Calu3 (cell line): ENCODE data around the gene WDFY4. TPM values are rescaled to one million over a fixed set of nuclear protein-coding genes. Genes with fewer than 3 reads are reported as not detected.

Experiments
- BruUV-seq: library from RNA; stranded (reverse); fragments of 400-500 nt; replicated peaks from 2 replicates; lab custom pipeline; 2021; lab: Mats Ljungman, UMichigan
- CTCF ChIA-PET: fragments of 300-600 bp; sonication (Branson Sonifier 250); formaldehyde crosslinking; loops from one replicate; lab custom pipeline; 2022; ENCODE audit warnings: antibody characterized with exemption; lab: Charles Lee
- DNase-seq: peaks from one replicate; pipeline ENCODE4 v3.0.0; 2022
- H3K27ac Mint-ChIP-seq: one replicate; pipeline ENCODE4 v1.8.0; 2022; ENCODE audit warnings: mixed read lengths; ENCODE audit not compliant: unreplicated experiment
- H3K27me3 Mint-ChIP-seq: one replicate; pipeline ENCODE4 v1.8.0; 2022; ENCODE audit warnings: mixed read lengths; ENCODE audit not compliant: unreplicated experiment
- H3K36me3 Mint-ChIP-seq: one replicate; pipeline ENCODE4 v1.8.0; 2022; ENCODE audit warnings: mild to moderate bottlenecking, moderate library complexity, mixed read lengths; ENCODE audit not compliant: insufficient read depth, unreplicated experiment
- H3K4me1 Mint-ChIP-seq: one replicate; pipeline ENCODE4 v1.8.0; 2022; ENCODE audit warnings: mild to moderate bottlenecking, low read depth, mixed read lengths; ENCODE audit not compliant: unreplicated experiment
- H3K4me3 Mint-ChIP-seq: one replicate; pipeline ENCODE4 v1.8.0; 2022; ENCODE audit warnings: mild to moderate bottlenecking, low read depth, moderate library complexity, mixed read lengths; ENCODE audit not compliant: unreplicated experiment
- H3K9me3 Mint-ChIP-seq: one replicate; pipeline ENCODE4 v1.8.0; 2022; ENCODE audit warnings: low read depth, mixed read lengths; ENCODE audit not compliant: unreplicated experiment
- intact Hi-C: fragments of 100-400 bp; cut with micrococcal nuclease; formaldehyde crosslinking; loops from one replicate; pipeline ENCODE4 v1.10.0; 2022; ENCODE audit not compliant: unreplicated experiment
- total RNA-seq: library from RNA; stranded (reverse); gene quantifications from 2 replicates; pipeline ENCODE4 v1.2.3, GENCODE V29; 2022
- TF ChIP-seq, protein P1 (sequence below): fragments of 200-600 bp; IDR thresholded peaks from one replicate; pipeline ENCODE4 v1.8.0; 2022; ENCODE audit warnings: antibody characterized with exemption; ENCODE audit not compliant: unreplicated experiment

Gene WDFY4
- total RNA-seq, 1 experiment from 2014 or later = not detected

GRCh38 chr10:48751730-48752129, 67.1 kb downstream of the WDFY4 start:
- Mint-ChIP-seq H3K9me3 (no peaks in the 10 kb centered on the region), H3K27me3 (peaks cover 46% of the 10 kb centered on the region), H3K36me3 (no peaks in the 10 kb centered on the region), H3K4me1 (no peaks in the 10 kb centered on the region), H3K27ac (no peak overlapping the region), H3K4me3 (no peak overlapping the region)
- no peak for DNase-seq
- intact Hi-C loops = loop anchor here (5.0 kb wide), 1 partner anchor 76 kb away; no protein-coding TSS in a partner anchor
- CTCF ChIA-PET = no interaction called here
- TF ChIP-seq, protein P1, sequence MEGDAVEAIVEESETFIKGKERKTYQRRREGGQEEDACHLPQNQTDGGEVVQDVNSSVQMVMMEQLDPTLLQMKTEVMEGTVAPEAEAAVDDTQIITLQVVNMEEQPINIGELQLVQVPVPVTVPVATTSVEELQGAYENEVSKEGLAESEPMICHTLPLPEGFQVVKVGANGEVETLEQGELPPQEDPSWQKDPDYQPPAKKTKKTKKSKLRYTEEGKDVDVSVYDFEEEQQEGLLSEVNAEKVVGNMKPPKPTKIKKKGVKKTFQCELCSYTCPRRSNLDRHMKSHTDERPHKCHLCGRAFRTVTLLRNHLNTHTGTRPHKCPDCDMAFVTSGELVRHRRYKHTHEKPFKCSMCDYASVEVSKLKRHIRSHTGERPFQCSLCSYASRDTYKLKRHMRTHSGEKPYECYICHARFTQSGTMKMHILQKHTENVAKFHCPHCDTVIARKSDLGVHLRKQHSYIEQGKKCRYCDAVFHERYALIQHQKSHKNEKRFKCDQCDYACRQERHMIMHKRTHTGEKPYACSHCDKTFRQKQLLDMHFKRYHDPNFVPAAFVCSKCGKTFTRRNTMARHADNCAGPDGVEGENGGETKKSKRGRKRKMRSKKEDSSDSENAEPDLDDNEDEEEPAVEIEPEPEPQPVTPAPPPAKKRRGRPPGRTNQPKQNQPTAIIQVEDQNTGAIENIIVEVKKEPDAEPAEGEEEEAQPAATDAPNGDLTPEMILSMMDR = no peak
- no TSS peak for BruUV-seq

DNA sequence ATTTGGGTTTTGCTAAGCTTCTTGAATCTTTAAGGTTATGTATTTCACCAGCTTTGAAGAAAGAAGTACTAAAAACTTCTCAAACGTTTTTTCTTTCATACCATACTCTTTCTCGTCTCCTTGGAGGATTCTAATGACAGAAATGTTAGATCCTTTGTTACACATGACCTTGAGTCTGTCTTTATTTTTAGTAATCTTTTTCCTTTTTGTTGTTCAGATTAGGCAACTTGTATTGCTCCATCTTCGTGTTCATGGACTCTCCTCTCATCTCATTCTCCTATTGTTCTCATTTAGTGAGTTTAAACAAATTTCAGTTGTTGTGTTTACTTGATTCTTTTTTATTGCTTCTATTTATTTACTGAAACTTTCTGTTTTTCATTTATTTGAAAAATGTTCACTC, 73.7 kb downstream of the WDFY4 start:
- intact Hi-C loops = no loop called here
- no peaks in the 10 kb centered on the region for H3K4me1 Mint-ChIP-seq
- DNase-seq = no peak
- TF ChIP-seq, protein P1 = no peak
- H3K9me3 Mint-ChIP-seq = no peaks in the 10 kb centered on the region
- no peaks in the 10 kb centered on the region for H3K36me3 Mint-ChIP-seq
- peaks cover 84% of the 10 kb centered on the region for H3K27me3 Mint-ChIP-seq
- CTCF ChIA-PET = no interaction called here
- no TSS peak for BruUV-seq
- H3K4me3 Mint-ChIP-seq = no peak overlapping the region
- no peak overlapping the region for H3K27ac Mint-ChIP-seq

GRCh38 chr10:48759113-48759901, 74.6 kb downstream of the WDFY4 start:
- TF ChIP-seq, protein P1 = no peak
- H3K4me1 Mint-ChIP-seq = no peaks in the 10 kb centered on the region
- H3K27me3 Mint-ChIP-seq = peaks cover 84% of the 10 kb centered on the region
- H3K9me3 Mint-ChIP-seq = no peaks in the 10 kb centered on the region
- BruUV-seq = no TSS peak
- CTCF ChIA-PET = no interaction called here
- DNase-seq = no peak
- no peaks in the 10 kb centered on the region for H3K36me3 Mint-ChIP-seq
- intact Hi-C loops = no loop called here
- no peak overlapping the region for H3K4me3 Mint-ChIP-seq
- H3K27ac Mint-ChIP-seq = no peak overlapping the region

DNA sequence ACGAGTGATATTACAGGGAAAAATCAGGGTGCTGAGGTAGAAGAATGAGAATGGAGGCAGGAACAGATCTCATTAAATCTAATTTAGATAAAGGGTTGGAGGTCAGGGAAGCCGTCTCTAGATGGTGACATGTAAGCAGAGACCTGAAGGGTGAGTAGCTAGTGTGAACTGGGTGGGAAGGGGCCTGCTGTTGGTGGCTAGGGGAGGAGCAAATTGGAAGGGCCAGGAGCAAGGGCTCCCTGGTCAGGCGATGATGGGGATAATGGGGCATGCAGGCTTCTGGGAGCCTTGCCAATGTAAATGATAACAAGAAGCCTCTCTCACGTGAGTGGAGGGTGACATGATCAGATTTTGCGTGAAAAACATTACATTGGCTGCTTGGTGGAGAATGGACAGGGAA, 76.3 kb downstream of the WDFY4 start:
- Mint-ChIP-seq H3K9me3 (no peaks in the 10 kb centered on the region), H3K4me3 (no peak overlapping the region), H3K27me3 (peaks cover 81% of the 10 kb centered on the region), H3K27ac (no peak overlapping the region), H3K4me1 (no peaks in the 10 kb centered on the region), H3K36me3 (no peaks in the 10 kb centered on the region)
- BruUV-seq = no TSS peak
- intact Hi-C loops = no loop called here
- TF ChIP-seq, protein P1 = no peak
- CTCF ChIA-PET = interaction anchor here (0.9 kb wide), 1 partner anchor 424 kb away, joined by 3 read pairs; no protein-coding TSS in a partner anchor
- DNase-seq = no peak
